Transverse colon (tissue), 4 donors: ENCODE results near the gene MPPED2. TPM values are rescaled to one million over a fixed set of nuclear protein-coding genes. Genes with fewer than 3 reads are reported as not detected.
A peak's percentile ranks its signal among the peaks of the same experiment; 100 is the strongest.

Source experiments
- DNase-seq: peaks from one replicate; pipeline ENCODE4 v3.0.0-alpha.2; 2019
- H3K27ac ChIP-seq, 4 donors: fragments of 200-600 bp; sonication (generic); 2 replicates each; pipeline ENCODE4 v1.5.1; 2016 to 2018; ENCODE audit warnings: inconsistent platforms in 4 of 4
- H3K27me3 ChIP-seq: fragments of 200-600 bp; sonication (generic); 2 replicates; pipeline ENCODE4 v1.5.1; 2017; ENCODE audit warnings: inconsistent platforms
- H3K36me3 ChIP-seq, 4 donors: fragments of 200-600 bp; sonication (generic); 2 replicates each; pipeline ENCODE4 v1.5.1; 2017 to 2019; ENCODE audit warnings: inconsistent platforms in 4 of 4
- H3K4me1 ChIP-seq, 4 donors: fragments of 200-600 bp; sonication (generic); 2 replicates each; pipeline ENCODE4 v1.5.1; 2017 to 2020; ENCODE audit warnings: inconsistent platforms in 4 of 4
- H3K4me3 ChIP-seq, 4 donors: fragments of 200-600 bp; sonication (generic); 1 replicate in 1 of 4; 2 replicates in 3 of 4; pipeline versions ENCODE4 v1.5.1 to v1.6.1; 2017 to 2019; ENCODE audit warnings: inconsistent platforms in 4 of 4
- H3K9me3 ChIP-seq, 2 donors: fragments of 200-600 bp; sonication (generic); 2 replicates each; pipeline ENCODE4 v1.5.1; 2017 to 2019; ENCODE audit warnings: inconsistent platforms in 2 of 2
- CTCF ChIP-seq, 5 experiments: fragments of 200-600 bp in 3 of 5; fragments of 450-650 bp in 2 of 5; sonication (generic) in 3 of 5; IDR thresholded peaks; 1 replicate in 2 of 5; 2 replicates in 3 of 5; pipeline ENCODE4 v1.5.1; 2016 to 2017; ENCODE audit warnings: antibody characterized with exemption in 5 of 5, inconsistent platforms in 3 of 5, mild to moderate bottlenecking in 2 of 5, moderate library complexity in 1 of 5
- EP300 ChIP-seq: sonication (generic); formaldehyde crosslinking; IDR thresholded peaks from one replicate; pipeline ENCODE4 v1.6.1; 2017; ENCODE audit warnings: antibody characterized with exemption, low read depth
- POLR2A ChIP-seq: fragments of 450-650 bp; IDR thresholded peaks from one replicate; pipeline ENCODE4 v1.6.1; 2016; ENCODE audit warnings: antibody characterized with exemption, mild to moderate bottlenecking, moderate library complexity
- POLR2AphosphoS5 ChIP-seq, 3 donors: sonication (generic); formaldehyde crosslinking; IDR thresholded peaks; one replicate each; pipeline ENCODE4 v1.6.1; 2016; ENCODE audit warnings: antibody characterized with exemption in 3 of 3
- WGBS, 2 donors: methylation state at CpG; one replicate each; pipeline ENCODE4 v1.1.5; 2018; ENCODE audit warnings: low coverage in 1 of 2; 5-methylcytosine and 5-hydroxymethylcytosine counted together
- in situ Hi-C, 4 donors: fragments of 200-750 bp; cut with MboI; loops; one replicate each; pipeline versions ENCODE4 v1.15.0 to v1.15.1; 2017; ENCODE audit warnings: low sequenced_read_pairs in 3 of 4, low pct_ligation_motif_present in 1 of 4, low pct_unique_long_range_greater_than_20kb in 1 of 4
- intact Hi-C: fragments of 100-400 bp; cut with DNase I; formaldehyde crosslinking; loops from one replicate; pipeline ENCODE4 v1.15.1; 2023; ENCODE audit warnings: low total_unique reads
- total RNA-seq, 4 donors: library from RNA; depleted of rRNA; stranded (reverse); fragments of >200 nt; gene quantifications; one replicate each; pipeline ENCODE4 v1.1.0, GENCODE V29; 2016

The MPPED2 gene
- total RNA-seq, 4 donors from 2014 or later, result 1.4 to 1.6 TPM; not detected in 2

- Histone ChIP-seq H3K27ac (no peak overlapping the region), H3K4me3 (no peak overlapping the region), H3K9me3 (no peaks in the 10 kb centered on the region), H3K36me3 (no peaks in the 10 kb centered on the region), H3K27me3 (no peaks in the 10 kb centered on the region), H3K4me1 (peaks cover 0 to 7% (median 2%) of the 10 kb centered on the region in 4 donors)
- no peak for DNase-seq
- 71 to 76% methylated on average over 3 of the region's 3 CpGs for WGBS, 2 donors
- no peak for TF ChIP-seq POLR2A
- no peak for TF ChIP-seq CTCF (IDR thresholded peaks at IDR 0.05)
- no peak for TF ChIP-seq POLR2AphosphoS5 (IDR thresholded peaks at IDR 0.05)
- TF ChIP-seq EP300, result no peak
- in situ Hi-C loops, result no loop called here
- intact Hi-C loops, result no loop called here
These were observed 149.4 kb downstream of the MPPED2 start for GRCh38 chr11:30436801-30437200.

GRCh38 chr11:30435488-30435887, 150.7 kb downstream of the MPPED2 start:
- H3K9me3 ChIP-seq, result no peaks in the 10 kb centered on the region
- H3K36me3 ChIP-seq, result no peaks in the 10 kb centered on the region
- intact Hi-C loops (no loop called here), in situ Hi-C loops (no loop called here)
- TF ChIP-seq POLR2A (no peak), CTCF (IDR thresholded peaks at IDR 0.05) (no peak), POLR2AphosphoS5 (IDR thresholded peaks at IDR 0.05) (no peak), EP300 (no peak)
- H3K4me1 ChIP-seq, result peaks cover 0 to 7% (median 4%) of the 10 kb centered on the region in 4 donors
- no peaks in the 10 kb centered on the region for H3K27me3 ChIP-seq
- no peak overlapping the region for H3K4me3 ChIP-seq
- peak overlapping the region in 1 of 4 donors; percentile 20 for H3K27ac ChIP-seq
- DNase-seq, result no peak

- 52 to 69% methylated on average over 3 of the region's 3 CpGs for WGBS, 2 donors
- in situ Hi-C loops (no loop called here), intact Hi-C loops (no loop called here)
- H3K9me3 ChIP-seq, result no peaks in the 10 kb centered on the region
- H3K4me1 ChIP-seq, result peaks cover 0 to 7% (median 4%) of the 10 kb centered on the region in 4 donors
- no peak overlapping the region for H3K4me3 ChIP-seq
- no peak for DNase-seq
- no peaks in the 10 kb centered on the region for H3K27me3 ChIP-seq
- TF ChIP-seq CTCF (IDR thresholded peaks at IDR 0.05) (no peak), POLR2AphosphoS5 (IDR thresholded peaks at IDR 0.05) (no peak), POLR2A (no peak), EP300 (no peak)
- H3K27ac ChIP-seq, result peak overlapping the region in 1 of 4 donors; percentile 20
- H3K36me3 ChIP-seq, result no peaks in the 10 kb centered on the region
These were observed 151.3 kb downstream of the MPPED2 start for GRCh38 chr11:30434901-30435300.

GRCh38 chr11:30433831-30434230, 152.3 kb downstream of the MPPED2 start:
- no peak for TF ChIP-seq POLR2AphosphoS5 (IDR thresholded peaks at IDR 0.05)
- no peak for TF ChIP-seq CTCF (IDR thresholded peaks at IDR 0.05)
- TF ChIP-seq POLR2A, result no peak
- no peak for TF ChIP-seq EP300
- Histone ChIP-seq H3K27ac (peak overlapping the region in 1 of 4 donors; percentile 6), H3K9me3 (no peaks in the 10 kb centered on the region), H3K27me3 (no peaks in the 10 kb centered on the region), H3K4me3 (no peak overlapping the region), H3K4me1 (peaks cover 0 to 7% (median 4%) of the 10 kb centered on the region in 4 donors), H3K36me3 (no peaks in the 10 kb centered on the region)
- no peak for DNase-seq
- intact Hi-C loops, result no loop called here
- in situ Hi-C loops, result no loop called here
- WGBS, 2 donors, result 42 to 67% methylated on average over 1 of the region's 1 CpG
